HG03039 (cell line): ENCODE results near the gene DAB2.
A peak's percentile ranks its signal among the peaks of the same experiment; 100 is the strongest.

Experiments
- ATAC-seq: cut with Tn5 transposase; IDR thresholded peaks from one replicate; pipeline ENCODE4 v1.9.1; 2021; ENCODE audit warnings: mild to moderate bottlenecking, moderate library complexity; ENCODE audit not compliant: unreplicated experiment

The DAB2 gene

DNA sequence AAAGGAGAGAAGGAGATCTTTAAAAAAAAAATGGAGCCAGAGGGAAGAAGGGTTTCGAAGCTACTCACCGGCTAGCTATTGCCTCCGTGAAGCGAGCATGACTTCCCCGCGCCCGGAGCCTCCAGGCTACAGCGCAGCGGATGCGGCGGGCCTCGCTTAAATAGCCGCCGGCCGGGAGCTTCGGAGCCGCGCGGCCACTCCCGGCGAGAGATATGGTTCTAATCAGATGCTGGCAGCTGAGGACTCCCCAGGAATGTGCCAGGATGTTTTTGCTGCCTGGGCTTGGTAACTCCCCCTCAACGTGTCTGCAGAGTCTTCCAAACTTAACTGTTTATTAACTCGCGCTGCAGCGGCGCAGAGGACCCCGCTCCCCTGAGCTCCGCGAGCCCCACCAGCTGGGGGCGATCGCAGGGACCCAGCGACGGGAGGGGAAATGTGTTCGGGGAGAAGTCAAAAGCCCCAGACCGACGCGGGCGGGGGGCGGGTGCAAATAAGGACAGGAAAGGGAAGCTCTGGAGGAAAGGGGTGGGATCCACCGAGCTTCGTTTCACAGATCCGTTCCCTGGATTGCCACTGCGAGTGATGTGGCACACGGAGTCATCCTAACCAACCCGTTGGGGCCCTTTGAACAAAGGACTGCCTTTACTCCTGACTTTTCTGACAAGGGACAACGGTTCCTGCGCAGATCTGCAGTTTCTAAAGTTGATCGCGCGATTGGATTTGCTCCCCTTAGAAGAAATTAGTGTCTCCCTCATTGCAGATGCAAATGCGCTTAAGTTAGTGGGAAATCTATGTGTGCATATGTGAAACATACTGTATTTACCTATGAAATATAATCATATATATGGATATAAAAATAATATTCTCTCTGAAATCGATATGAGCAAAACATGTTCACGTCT is at the start of gene DAB2:
TSS of gene DAB2 (minus strand) at position 245 of the 902 bp plus-strand sequence. CDS start 30,660 bp downstream, outside the sequence.
- ATAC-seq: no peak

DNA sequence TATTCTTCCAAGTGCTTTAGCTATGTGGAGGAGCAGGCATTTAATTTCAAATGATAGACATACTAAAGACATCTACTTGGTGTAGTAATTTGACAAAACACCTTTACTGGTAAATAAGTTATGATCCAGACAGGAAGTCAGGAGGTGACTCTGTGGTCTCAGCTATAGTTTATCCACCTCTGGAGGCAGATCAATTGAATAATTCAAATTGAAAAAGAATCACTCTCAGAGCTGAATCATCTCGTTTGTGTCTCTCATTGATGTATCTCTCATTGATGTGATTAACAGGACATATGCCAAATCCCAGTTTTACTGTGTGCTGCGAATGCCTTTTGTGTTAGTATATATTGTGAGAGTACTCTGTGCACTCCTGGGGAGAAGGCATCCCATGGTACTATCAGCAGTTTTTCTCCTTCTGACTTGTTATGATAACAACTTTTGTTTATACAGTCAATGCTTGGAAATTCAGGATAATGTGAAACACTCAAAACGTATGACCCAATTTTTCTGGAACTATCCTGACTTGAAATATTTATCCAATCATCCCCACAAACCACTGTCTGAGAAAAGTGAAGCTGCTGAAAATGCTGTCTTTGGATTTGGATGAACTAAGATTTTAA is 48.5 kb upstream of the DAB2 start:
- ATAC-seq: no peak

DNA sequence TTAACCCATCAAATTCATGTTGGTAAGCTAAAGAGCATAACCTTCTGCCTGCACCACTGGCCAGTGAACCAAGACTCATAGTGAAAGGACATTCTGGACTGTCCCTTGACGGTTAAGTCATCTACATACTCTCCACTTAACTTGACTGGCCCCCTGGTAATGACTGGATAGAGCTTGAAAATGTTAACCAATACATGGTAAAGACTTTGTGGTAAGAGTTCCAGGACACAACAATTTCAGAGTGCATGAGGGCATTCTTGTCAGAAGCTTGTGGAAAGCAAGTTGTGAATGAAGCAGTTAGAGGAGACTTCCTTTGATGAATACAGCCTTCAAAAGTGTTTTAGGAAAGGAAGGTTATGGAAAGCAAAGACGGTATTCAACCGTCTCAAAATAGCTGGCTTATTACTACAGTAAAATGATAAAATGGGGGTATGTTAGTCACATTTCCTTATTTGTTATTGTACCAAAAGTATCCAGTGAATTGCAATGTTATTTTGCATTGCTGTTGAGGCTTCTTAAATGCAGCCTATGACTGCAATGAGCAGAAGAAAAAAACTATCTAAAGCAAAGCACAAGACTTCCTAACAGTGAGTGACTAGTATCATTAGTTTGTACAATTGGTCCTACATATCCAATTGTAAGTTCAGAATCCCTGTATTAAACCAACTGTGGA is 47.2 kb upstream of the DAB2 start:
- ATAC-seq: no peak

DNA sequence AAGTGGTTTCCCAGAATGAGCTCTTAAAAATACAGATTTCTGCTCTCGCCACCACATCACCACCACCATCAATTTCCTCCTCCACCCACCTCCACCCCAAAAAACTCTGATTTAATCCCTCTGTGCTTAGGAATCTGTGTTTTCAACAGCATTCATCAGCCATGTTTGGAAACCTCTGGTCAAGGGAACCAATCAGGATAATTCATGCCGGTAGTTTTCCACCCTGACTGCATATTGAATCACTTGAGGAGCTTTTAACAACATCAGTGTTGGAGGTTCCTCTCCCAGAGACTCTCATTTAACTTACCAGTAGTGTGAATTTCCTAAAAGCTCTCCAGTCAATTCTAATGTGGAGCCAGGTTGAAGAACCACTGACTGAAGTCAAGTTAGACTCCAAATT is 46.0 kb upstream of the DAB2 start:
- no peak for ATAC-seq

DNA sequence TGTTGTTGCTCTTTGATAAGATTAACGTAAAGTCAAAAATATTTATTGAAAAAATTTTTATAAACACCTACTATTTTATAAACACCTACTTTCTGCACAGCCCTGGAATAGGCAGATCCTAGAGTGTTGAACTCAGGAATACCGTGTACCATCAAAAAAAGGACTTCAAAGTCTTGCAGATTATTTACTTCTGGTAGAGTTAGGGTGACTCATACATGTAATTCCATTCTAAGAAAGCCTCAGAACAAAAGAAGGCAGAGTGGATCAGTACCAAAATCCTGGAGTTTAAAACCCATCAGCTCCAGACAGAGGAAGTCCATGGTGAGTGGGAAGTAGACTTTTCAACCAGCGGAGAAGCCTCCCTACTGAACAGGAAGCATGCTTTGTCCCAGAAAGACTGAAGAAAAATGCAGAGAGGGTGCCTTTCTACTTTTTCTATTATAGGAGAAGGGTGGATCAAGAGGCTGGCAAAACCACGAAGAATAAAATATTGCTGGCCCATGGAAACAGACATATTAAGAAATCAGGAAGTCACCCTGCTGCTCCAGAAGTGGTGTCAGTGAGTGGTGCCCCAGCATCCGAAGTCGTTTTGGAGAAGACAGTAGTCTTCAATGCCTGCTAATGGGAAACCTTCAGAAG is 45.1 kb upstream of the DAB2 start:
- no peak for ATAC-seq

DNA sequence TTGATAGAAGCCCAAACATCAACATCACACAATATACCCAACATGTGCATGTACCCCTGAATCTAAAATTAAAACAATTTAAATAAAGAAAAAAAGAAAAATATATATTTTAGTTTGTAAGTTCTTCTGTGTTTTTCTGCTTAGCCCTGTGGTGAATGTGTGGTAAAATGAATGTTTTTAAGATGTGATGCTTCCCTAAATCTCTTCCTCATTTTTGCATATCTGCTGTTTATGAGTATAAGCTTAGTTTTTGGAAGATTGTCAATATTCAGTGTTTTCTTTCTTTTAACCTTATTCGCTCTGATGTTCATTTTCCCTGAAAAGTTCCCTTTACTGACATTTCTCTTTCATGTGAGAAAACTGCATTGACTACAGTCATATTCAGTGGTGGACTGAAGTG is 44.4 kb upstream of the DAB2 start:
- no peak for ATAC-seq

DNA sequence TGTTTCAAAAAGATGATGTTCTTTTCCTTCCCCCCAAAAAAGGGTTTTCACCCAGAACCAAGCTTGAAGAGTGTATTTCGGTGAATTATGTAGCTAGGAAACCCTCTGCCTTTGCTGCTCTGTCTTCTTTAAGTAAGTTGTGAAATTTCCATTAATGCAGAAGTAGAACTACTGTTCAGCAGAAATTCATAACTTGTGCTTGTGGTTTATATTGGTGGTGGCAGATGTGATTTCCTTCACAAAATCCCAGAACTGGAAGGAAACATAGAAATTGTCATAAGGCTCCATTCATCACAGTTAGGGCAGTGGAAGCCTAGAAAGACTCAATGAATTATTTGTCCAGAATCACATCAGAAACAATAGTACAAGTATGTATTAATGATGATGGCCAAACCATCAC is 42.1 kb upstream of the DAB2 start:
- ATAC-seq: no peak

DNA sequence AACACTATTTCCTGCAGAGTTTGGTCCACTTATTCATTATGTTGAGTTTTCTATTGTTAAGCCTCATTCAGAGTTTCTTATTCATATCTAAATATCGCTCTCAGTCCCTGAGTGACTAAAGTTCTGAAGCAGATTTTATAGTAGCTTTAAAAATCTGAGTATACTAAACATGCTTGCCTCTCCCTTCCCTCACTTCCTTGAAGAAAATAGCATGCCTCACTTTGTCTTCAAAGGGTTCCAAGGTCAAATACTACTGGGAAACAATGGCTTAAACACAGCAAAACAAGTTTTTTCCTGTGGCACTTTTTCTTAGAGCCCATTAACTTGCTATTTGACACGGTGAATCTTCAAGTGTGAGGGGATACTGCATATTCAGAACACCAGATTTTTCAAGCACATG is 41.1 kb upstream of the DAB2 start:
- ATAC-seq: no peak

DNA sequence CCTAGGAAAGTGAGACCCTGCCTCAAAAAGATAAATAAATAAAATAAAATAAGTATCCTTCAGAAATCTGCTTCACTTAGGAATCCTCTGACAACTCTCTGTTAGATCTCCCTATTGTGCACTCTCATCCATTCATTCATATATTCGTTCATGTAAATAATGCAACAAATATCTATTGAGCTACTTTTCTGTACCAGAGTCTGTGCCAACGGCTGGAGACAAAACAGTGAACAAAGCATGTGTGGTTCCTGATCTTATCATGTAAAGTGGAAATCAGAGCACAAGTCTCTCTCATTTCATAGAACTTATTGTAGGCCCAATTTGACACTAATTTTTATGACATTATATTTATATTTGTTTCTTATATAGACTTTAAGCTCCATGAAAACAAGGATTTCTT is 40.3 kb upstream of the DAB2 start:
- ATAC-seq: no peak

DNA sequence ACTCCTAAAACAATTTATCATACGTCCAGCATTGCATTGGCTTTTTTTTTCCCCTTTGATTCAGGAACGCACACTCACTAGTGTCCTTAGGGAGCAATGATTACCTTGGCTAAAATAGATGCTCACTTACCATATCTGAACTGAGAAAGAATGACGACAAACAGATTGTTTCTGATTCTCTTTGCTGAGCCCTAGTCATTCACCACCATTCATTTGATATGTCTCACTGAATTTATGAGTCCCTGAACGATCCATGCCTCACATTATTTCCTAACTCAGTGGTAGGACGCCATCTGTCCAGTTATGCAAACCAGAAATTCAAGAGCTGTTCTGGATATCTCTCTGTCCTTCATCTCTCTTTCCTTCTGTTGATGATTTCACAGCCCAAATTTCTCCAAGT is 39.3 kb upstream of the DAB2 start:
- ATAC-seq: no peak

DNA sequence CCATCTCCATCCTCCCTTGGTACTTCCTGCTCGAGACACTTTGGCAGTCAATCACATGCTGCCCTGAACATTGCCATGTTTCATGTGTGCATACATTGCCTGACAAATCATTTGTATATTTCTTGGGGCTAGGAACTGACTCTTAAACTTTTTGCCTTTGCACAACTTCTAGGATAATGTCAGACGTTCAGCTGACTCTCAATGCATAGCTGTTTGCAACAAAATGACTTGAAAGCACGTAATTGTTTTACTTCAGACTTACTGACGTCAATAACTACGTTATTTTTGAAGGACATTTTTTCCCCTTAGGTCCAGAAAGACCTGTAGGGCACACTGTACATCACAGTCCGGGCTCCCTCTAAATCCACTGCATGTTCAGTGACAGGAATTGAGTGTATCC is 37.4 kb upstream of the DAB2 start:
- ATAC-seq: no peak

DNA sequence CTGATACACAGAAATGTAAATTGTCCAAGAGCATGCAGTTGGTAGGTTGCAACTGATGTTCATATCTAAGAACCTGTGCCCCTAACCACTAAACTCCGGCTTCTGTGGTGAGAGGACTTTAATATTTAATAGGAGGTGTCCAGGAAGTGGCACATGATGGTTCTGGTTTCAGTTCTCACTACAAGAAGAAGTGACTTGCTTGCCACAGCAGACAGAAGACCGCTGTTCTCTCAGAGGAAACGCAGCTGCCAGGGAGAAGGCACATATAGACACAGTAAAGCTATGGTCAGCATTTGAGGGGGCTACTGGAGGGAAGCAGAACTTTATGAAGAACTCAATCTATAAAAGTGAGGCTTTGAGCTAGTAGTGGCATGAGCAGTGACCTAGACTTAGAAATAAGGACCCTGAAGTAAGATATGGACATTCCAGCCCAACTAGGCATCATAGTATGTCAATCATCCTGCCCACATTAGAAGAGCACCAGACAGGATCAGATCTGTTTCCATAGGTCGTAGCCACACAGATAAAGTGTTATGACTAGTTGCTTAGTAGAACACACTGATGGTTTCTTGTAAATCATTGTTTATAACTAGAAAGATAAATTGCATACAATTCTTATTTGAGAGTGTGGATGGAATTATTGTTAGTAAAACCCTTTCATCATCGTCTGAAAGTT is 36.4 kb upstream of the DAB2 start:
- ATAC-seq: peak; percentile 49

DNA sequence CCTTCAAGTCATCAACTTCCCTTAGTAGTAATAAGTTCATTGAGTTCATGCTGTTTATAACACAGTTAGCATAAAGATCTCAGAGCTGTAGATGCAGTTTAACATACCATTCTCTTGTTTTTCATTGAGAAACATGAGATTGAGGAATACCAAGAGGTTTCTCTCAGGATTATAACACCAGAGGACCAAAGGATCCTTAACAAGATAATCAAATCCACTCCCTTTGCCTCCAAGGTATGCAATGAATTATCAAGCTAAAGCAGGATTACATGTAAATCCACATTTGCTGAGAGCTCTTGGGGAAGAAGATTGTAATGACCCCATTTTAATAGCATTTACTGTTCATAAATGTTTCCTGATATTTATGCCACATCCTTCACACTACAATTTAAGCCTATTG is 35.1 kb upstream of the DAB2 start:
- ATAC-seq: no peak

DNA sequence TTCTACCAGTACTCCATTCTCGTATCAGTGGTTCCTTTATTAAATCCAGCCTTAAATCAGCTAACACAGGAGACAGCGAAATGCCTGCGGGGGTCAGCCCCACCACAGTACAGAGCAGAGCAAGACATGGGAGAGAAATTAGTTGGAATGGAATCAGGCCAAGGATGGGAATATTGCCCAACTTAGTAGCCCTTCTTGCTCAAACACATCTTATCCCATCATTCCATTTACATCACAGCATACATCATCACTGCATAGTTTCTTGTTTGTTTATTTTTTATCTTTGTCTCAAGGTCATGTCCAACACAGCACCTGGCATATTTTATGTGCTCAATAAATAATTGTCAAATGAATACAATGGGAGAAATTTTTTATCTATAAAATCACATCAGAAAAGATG is 34.3 kb upstream of the DAB2 start:
- ATAC-seq: no peak

DNA sequence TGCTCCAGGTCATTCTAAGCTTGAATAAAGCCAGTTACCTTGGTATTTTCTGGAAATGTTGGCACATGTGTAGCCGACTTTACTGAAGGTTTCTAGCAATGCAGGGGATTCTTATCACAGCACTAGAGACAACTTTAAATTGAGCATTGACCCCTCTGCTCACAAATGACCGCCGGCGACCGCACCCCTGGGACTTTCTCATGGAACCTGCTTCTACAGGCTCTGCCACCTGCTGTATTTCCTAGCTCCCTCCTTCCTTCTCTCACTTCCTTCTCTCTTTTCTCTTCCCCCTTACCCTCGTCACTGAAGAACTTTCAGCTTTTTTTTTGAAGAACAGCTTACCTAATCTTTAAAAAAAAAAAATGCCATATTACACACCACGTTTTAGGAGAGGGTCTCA is 30.9 kb upstream of the DAB2 start:
- no peak for ATAC-seq

DNA sequence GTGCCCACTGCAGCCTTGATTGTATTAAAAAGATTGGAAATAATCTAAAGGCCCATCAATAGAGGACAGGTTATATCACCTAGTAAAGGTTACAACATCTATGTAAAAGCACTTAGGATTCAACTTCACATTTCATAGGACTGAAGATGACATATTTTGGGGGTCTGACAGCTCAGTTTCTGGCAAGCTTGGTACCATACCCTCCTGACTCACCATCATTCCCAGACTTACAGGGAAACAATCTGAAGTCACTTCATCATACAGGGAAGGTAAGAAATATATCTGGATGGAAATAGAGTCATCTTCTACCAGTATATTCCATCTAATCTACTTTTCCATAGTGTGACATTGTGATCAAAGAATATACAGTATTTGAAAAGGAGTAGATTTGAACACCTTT is 28.8 kb upstream of the DAB2 start:
- no peak for ATAC-seq

DNA sequence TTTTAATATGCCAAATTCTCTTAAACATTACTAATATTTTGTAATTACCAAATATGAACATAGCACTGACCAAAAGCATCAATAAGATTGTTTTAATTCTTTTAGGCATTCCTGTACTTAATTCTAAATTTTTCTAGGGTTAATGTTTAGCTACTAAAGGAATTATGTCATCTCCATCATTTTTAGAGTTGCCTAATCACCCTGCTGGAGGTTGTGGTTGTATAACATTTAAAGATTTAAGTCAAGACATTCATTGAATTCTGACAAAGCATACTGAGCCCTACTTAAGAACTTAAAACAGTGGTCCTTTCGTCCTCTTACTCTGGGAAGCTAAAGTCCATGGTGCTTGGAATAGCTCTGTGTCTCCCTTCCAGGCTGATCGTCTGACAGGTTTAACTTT is 28.1 kb upstream of the DAB2 start:
- ATAC-seq: no peak

DNA sequence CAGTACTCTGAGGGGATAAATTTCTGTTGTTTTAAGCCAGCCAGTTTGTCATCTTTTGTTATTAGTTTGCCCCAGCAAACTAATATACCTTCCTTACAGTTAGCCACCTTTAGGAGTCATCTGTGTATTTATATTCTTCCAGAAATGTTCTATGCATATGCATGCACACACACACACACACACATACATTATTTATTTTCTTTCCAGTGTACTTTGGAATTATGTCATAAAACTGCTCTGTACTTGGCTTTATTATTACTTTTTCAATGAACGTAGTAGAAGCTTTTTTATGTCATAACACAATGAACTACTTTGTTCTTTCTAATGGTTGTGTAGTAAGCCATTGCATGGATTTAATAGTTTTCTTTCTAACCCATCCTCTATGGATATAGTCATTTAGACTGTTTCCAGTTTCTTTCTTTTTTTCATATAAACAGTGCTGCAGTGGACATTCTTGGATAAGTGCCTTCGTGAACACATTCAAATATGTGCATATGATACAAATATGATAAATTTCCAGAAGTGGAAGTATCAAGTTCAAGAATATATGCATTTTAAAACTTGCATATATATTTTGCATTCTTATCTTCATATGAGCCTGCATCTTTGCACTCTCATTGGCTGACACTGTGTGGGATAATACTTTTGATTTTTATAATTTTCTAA is 26.6 kb upstream of the DAB2 start:
- ATAC-seq: no peak

DNA sequence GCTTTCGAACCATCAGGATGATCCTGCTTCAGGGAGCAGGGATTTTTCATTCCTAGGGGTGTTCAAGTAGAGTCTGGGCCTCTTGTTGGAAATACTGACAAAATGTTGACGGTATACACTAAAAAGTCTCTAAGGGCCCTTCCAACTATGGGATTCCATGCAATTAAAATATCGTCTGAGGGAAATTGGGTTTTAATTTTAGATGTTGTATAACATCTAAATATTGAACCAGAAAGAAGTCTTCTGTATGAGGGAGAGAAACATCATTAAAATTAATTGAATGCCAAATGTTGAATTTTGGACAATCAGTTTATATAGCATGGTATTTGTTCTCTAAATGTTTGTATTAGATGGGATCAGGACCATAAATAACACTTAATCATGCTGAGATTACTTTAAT is 25.7 kb upstream of the DAB2 start:
- no peak for ATAC-seq

DNA sequence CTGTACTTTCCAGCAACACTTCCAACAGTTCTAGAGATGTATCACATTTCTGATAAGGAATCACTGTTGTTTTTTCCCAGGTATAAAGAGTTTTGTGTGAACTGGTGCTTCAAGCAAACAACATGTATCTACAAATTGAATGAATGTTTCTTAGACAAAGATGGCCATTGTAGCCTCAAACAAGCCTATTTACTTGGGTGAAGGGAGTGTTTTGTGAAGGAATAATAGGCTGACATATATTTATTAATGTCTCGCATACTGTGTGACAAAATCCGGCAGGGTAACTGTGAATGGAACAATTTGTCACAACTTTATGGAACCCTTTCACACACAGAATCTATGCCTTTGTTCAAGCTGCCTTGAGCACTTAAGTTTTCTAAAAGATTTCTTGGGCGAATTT is 24.8 kb upstream of the DAB2 start:
- no peak for ATAC-seq
